ENCODE results near the gene FNBP1. TPM values are rescaled to one million over a fixed set of nuclear protein-coding genes. Genes with fewer than 3 reads are reported as not detected.

FNBP1 gene
- total and polyA plus RNA-seq, 2 donors (not counting 1 experiment from before 2014, with no cell fraction given): 42.9 to 318 TPM

DNA sequence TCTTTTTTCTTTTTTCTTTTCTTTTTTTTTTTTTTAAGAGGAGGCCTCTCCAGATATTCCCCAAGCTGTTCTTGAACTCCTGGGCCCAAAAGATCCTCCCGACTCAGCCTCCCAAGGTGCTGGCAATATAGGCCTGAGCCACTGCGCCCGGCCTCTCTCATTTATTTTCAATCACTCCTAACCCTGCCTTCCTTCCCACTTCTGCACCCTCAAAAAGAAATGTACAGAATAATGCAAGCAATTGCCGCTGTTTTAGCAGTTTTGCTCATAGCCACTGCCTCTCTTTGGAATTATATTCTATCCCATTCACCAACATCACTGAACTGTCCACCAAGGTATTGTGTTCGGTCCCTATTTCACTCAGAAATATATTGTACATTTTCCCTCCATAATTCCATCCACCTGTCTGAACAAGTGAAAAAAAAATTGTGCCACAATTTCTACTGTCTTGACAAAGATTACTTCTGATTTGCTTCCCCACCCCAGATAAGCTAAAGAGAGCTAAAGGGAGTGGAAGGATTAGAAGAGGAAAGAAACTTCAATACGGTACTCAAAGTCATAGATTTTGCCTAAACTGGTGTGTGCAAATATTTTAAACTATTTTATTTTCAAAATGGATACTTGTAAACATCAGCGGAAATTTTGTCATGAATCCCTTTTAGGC, 1.9 kb downstream of the FNBP1 start:
- H3K27me3 Mint-ChIP-seq: no peaks in the 10 kb centered on the region
- Histone ChIP-seq H3K4me2 (replicated peaks; ENCODE audit: low read depth, low read length, poor library complexity, severe bottlenecking) (peak overlapping the region; percentile 96), H3K4me3 (ENCODE audit: control extremely low read depth in 1 of 5, extremely low read depth in 1 of 5, insufficient read depth in 1 of 5, low read depth in 2 of 5, low read length in 4 of 5) (peak overlapping the region; percentile 74 to 97 (median 95)), H3K27me3 (replicated peaks in 1 of 4; ENCODE audit: control extremely low read depth in 1 of 4, control insufficient read depth in 3 of 4, insufficient read depth in 4 of 4, low read length in 3 of 4) (no peaks in the 10 kb centered on the region), H3K36me3 (replicated peaks in 1 of 2; ENCODE audit: control extremely low read depth in 1 of 2, control insufficient read depth in 1 of 2, extremely low read depth in 1 of 2, insufficient read depth in 2 of 2, low read length in 1 of 2) (no peaks in the 10 kb centered on the region), H3K4me1 (ENCODE audit: control insufficient read depth in 2 of 2, insufficient read depth in 2 of 2, low read length in 2 of 2) (peaks cover 66 to 76% of the 10 kb centered on the region in 2 donors), H4K20me1 (ENCODE audit: control insufficient read depth, insufficient read depth, low read length, poor library complexity, severe bottlenecking) (peaks cover 20% of the 10 kb centered on the region), H3K27ac (ENCODE audit: low read length in 2 of 2) (peak overlapping the region; percentile 81 to 93), H3K9ac (ENCODE audit: low read length) (peak overlapping the region; percentile 97), H3K9me3 (ENCODE audit: control extremely low read depth in 1 of 3, control insufficient read depth in 2 of 3, insufficient read depth in 1 of 3, low read length in 2 of 3) (no peaks in the 10 kb centered on the region), H3K79me2 (ENCODE audit: control insufficient read depth, insufficient read depth, low read length) (peaks cover 83% of the 10 kb centered on the region), H2AFZ (ENCODE audit: insufficient read depth, low read depth, low read length, poor library complexity, severe bottlenecking) (no peak overlapping the region)
- WGBS (ENCODE audit: insufficient coverage): 7% methylated on average over 4 of the region's 7 CpGs
- peak overlapping the region; percentile 100 for H3K4me3 Mint-ChIP-seq
- TF ChIP-seq EZH2 (IDR thresholded peaks at IDR 0.05; ENCODE audit: borderline replicate concordance, insufficient read depth, low read depth, low read length, poor library complexity, severe bottlenecking): no peak
- TF ChIP-seq, protein P1, sequence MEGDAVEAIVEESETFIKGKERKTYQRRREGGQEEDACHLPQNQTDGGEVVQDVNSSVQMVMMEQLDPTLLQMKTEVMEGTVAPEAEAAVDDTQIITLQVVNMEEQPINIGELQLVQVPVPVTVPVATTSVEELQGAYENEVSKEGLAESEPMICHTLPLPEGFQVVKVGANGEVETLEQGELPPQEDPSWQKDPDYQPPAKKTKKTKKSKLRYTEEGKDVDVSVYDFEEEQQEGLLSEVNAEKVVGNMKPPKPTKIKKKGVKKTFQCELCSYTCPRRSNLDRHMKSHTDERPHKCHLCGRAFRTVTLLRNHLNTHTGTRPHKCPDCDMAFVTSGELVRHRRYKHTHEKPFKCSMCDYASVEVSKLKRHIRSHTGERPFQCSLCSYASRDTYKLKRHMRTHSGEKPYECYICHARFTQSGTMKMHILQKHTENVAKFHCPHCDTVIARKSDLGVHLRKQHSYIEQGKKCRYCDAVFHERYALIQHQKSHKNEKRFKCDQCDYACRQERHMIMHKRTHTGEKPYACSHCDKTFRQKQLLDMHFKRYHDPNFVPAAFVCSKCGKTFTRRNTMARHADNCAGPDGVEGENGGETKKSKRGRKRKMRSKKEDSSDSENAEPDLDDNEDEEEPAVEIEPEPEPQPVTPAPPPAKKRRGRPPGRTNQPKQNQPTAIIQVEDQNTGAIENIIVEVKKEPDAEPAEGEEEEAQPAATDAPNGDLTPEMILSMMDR (IDR thresholded peaks at IDR 0.05): no peak
- ChIA-PET POLR2A (interaction anchor here (0.6 to 7.7 kb wide), 11 partner anchors 10 to 152 kb away, joined by 3 to 107 read pairs (median 5); partner anchors contain the start of gene GPR107), CTCF (interaction anchor here (0.7 to 2.7 kb wide), 9 partner anchors 10 to 155 kb away, joined by 3 to 7 read pairs (median 4); partner anchors contain the start of gene GPR107)
- intact Hi-C loops (cut with micrococcal nuclease): loop anchor here (2.0 to 5.0 kb wide), 4 partner anchors 78 to 1691 kb away; partner anchors contain the start of genes C9orf78, TOR1A and USP20
- H3K4me1 Mint-ChIP-seq: peaks cover 74% of the 10 kb centered on the region
- ATAC-seq (ENCODE audit: low read depth) (no peak), DNase-seq (no peak)
- H3K9me3 Mint-ChIP-seq (ENCODE audit: insufficient read depth): no peaks in the 10 kb centered on the region
- H3K27ac Mint-ChIP-seq: peak overlapping the region; percentile 89

All from B cell (primary cell).